Keratinocyte (primary cell): ENCODE measurements around the gene PTPN12. TPM values are rescaled to one million over a fixed set of nuclear protein-coding genes. Genes with fewer than 3 reads are reported as not detected.

ENCODE experiments used
- DNase-seq: peaks from one replicate; pipeline ENCODE4 v3.0.0-alpha.2; 2011; ENCODE audit warnings: low read depth, missing footprints, low spot score
- FAIRE-seq: peaks from 2 replicates; lab custom pipeline; 2011; peaks lifted over from hg19 to GRCh38; lab: Jason Lieb, UNC
- H2AFZ ChIP-seq: 2 replicates; pipeline ENCODE4 v1.6.0; 2012; ENCODE audit warnings: low read length, control low read depth, inconsistent platforms; ENCODE audit not compliant: control insufficient read depth
- H3K27ac ChIP-seq: 2 replicates; pipeline ENCODE4 v1.5.1; 2011; ENCODE audit warnings: low read length; ENCODE audit not compliant: control insufficient read depth, insufficient read depth
- H3K27me3 ChIP-seq: 3 replicates; pipeline ENCODE4 v1.6.0; 2011; ENCODE audit warnings: low read length; ENCODE audit not compliant: control insufficient read depth, insufficient read depth; ENCODE audit errors: extremely low read depth
- H3K36me3 ChIP-seq, 2 experiments: 2 replicates in 1 of 2; 3 replicates in 1 of 2; pipeline ENCODE4 v1.5.1; 2011; ENCODE audit warnings: low read length in 2 of 2, mild to moderate bottlenecking in 1 of 2; ENCODE audit not compliant: control insufficient read depth in 2 of 2, insufficient read depth in 2 of 2; ENCODE audit errors: extremely low read depth in 1 of 2
- H3K4me1 ChIP-seq: 3 replicates; pipeline ENCODE4 v1.5.1; 2011; ENCODE audit warnings: low read length; ENCODE audit not compliant: control insufficient read depth, insufficient read depth; ENCODE audit errors: extremely low read depth
- H3K4me2 ChIP-seq: 3 replicates; pipeline ENCODE4 v1.6.0; 2011; ENCODE audit warnings: low read depth, low read length; ENCODE audit not compliant: control insufficient read depth, insufficient read depth; ENCODE audit errors: extremely low read depth
- H3K4me3 ChIP-seq, 3 experiments: fragments of 200-600 bp in 1 of 3; sonication (generic) in 1 of 3; 2 replicates in 2 of 3; 3 replicates in 1 of 3; pipeline ENCODE4 v1.5.1; 2011 to 2016; ENCODE audit warnings: low read length in 3 of 3, mild to moderate bottlenecking in 3 of 3, control low read depth in 2 of 3, inconsistent platforms in 1 of 3, low read depth in 1 of 3, mixed read lengths in 1 of 3, mixed run types in 1 of 3, moderate library complexity in 1 of 3; ENCODE audit not compliant: control insufficient read depth in 2 of 3, insufficient read depth in 2 of 3; ENCODE audit errors: extremely low read depth in 1 of 3
- H3K79me2 ChIP-seq: 2 replicates; pipeline ENCODE4 v1.6.0; 2012; ENCODE audit warnings: low read length; ENCODE audit not compliant: control insufficient read depth, insufficient read depth
- H3K9ac ChIP-seq: 3 replicates; pipeline ENCODE4 v1.6.0; 2011; ENCODE audit warnings: low read length; ENCODE audit not compliant: control insufficient read depth, insufficient read depth; ENCODE audit errors: extremely low read depth
- H3K9me1 ChIP-seq: 3 replicates; pipeline ENCODE4 v1.6.0; 2011; ENCODE audit warnings: low read length; ENCODE audit not compliant: control insufficient read depth, insufficient read depth; ENCODE audit errors: extremely low read depth
- H3K9me3 ChIP-seq: 2 replicates; pipeline ENCODE4 v1.5.1; 2012; ENCODE audit warnings: low read depth, low read length; ENCODE audit not compliant: control insufficient read depth
- H4K20me1 ChIP-seq: 3 replicates; pipeline ENCODE4 v1.6.0; 2011; ENCODE audit warnings: low read length; ENCODE audit not compliant: control insufficient read depth, insufficient read depth; ENCODE audit errors: extremely low read depth
- CTCF ChIP-seq, 3 experiments: IDR thresholded peaks in 1 of 3; conservative IDR thresholded peaks in 1 of 3; optimal IDR thresholded peaks in 1 of 3; 2 replicates in 2 of 3; 3 replicates in 1 of 3; pipeline versions ENCODE3 to v1.5.1; 2011; ENCODE audit warnings: low read length in 3 of 3, mild to moderate bottlenecking in 3 of 3, moderate library complexity in 2 of 3, control low read depth in 1 of 3, inconsistent platforms in 1 of 3; ENCODE audit not compliant: insufficient read depth in 2 of 3; ENCODE audit errors: extremely low read depth in 1 of 3
- EZH2 ChIP-seq: IDR thresholded peaks from one replicate; pipeline ENCODE4 v1.6.1; 2012; ENCODE audit warnings: inconsistent platforms, mild to moderate bottlenecking, low read length, moderate library complexity
- dilution Hi-C: fragments of 300-500 bp; cut with MboI; formaldehyde crosslinking; loops from one replicate; pipeline ENCODE4 v1.7.0; 2020; ENCODE audit warnings: low sequenced_read_pairs; ENCODE audit not compliant: extremely low pct_ligation_motif_present
- polyA plus RNA-seq, 5 experiments: library from polyadenylated mRNA; depleted of rRNA in 3 of 5; stranded (reverse) in 3 of 5; stranded (forward) in 1 of 5; unstranded in 1 of 5; fragments of >200 nt; gene quantifications; 1 replicate in 1 of 5; 2 replicates in 3 of 5; 3 replicates in 1 of 5; pipeline versions ENCODE4 v1.2.1 to v1.2.3, GENCODE V29; 2011 to 2012; ENCODE audit warnings: missing spikeins in 2 of 5, low read depth in 1 of 5, low replicate concordance in 1 of 5

PTPN12 gene
- polyA plus RNA-seq, 1 donor (not counting 4 experiments of a cell fraction or from before 2014, with no cell fraction given): 61.1 TPM

- no peak for FAIRE-seq
- Histone ChIP-seq H3K9me3 (no peaks in the 10 kb centered on the region), H3K27ac (no peak overlapping the region), H3K27me3 (no peaks in the 10 kb centered on the region), H3K9ac (no peak overlapping the region), H3K4me1 (no peaks in the 10 kb centered on the region), H3K4me2 (no peak overlapping the region), H3K9me1 (no peaks in the 10 kb centered on the region), H4K20me1 (no peaks in the 10 kb centered on the region), H3K36me3 (peaks cover 6 to 9% of the 10 kb centered on the region in 2 experiments), H3K4me3 (no peak overlapping the region), H3K79me2 (no peaks in the 10 kb centered on the region), H2AFZ (no peak overlapping the region)
- DNase-seq: no peak
- dilution Hi-C loops: no loop called here
- TF ChIP-seq EZH2 (no peak), CTCF (optimal IDR thresholded peaks at IDR 0.05 in 1 of 3, IDR thresholded peaks at IDR 0.05 in 1 of 3, conservative IDR thresholded peaks at IDR 0.05 in 1 of 3; ENCODE audit: extremely low read depth in 1 of 3, insufficient read depth in 2 of 3, low read length in 3 of 3) (peak in 2 of 3 experiments; percentile 31 to 46)
Observed at GRCh38 chr7:77657427-77658224, 120.5 kb downstream of the PTPN12 start.

DNA sequence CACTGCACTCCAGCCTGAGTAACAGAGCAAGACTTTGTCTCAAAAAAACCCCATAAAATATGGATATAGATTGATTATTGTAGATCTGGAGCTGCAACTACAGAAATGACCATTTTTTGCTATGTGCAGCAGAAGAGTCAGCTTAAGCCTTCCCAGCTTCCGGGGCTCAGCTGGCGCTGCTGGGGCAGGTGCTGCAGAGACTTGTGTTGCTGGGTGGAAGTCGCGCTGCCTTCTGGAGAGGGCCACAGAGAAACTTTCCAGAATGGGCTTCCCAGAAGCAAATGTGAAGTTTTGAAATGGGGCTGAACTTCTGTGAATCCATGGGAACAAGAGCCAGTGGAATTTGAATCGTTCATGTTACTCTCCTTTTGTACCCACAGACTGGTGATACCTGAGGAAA is 121.8 kb downstream of the PTPN12 start:
- Histone ChIP-seq H3K36me3 (peaks cover 6 to 7% of the 10 kb centered on the region in 2 experiments), H3K79me2 (no peaks in the 10 kb centered on the region), H3K4me3 (no peak overlapping the region), H3K9ac (no peak overlapping the region), H3K9me3 (no peaks in the 10 kb centered on the region), H3K9me1 (no peaks in the 10 kb centered on the region), H4K20me1 (no peaks in the 10 kb centered on the region), H3K4me1 (no peaks in the 10 kb centered on the region), H3K27me3 (no peaks in the 10 kb centered on the region), H3K4me2 (no peak overlapping the region), H2AFZ (no peak overlapping the region), H3K27ac (no peak overlapping the region)
- DNase-seq (no peak), FAIRE-seq (no peak)
- TF ChIP-seq CTCF (optimal IDR thresholded peaks at IDR 0.05 in 1 of 3, IDR thresholded peaks at IDR 0.05 in 1 of 3, conservative IDR thresholded peaks at IDR 0.05 in 1 of 3; ENCODE audit: extremely low read depth in 1 of 3, insufficient read depth in 2 of 3, low read length in 3 of 3) (no peak), EZH2 (no peak)
- dilution Hi-C loops: no loop called here
